ENCODE data around the gene RPRD2. TPM values are rescaled to one million over a fixed set of nuclear protein-coding genes. Genes with fewer than 3 reads are reported as not detected.

RPRD2 gene
- total RNA-seq, 2 experiments from 2014 or later = 28.1 to 28.5 TPM

DNA sequence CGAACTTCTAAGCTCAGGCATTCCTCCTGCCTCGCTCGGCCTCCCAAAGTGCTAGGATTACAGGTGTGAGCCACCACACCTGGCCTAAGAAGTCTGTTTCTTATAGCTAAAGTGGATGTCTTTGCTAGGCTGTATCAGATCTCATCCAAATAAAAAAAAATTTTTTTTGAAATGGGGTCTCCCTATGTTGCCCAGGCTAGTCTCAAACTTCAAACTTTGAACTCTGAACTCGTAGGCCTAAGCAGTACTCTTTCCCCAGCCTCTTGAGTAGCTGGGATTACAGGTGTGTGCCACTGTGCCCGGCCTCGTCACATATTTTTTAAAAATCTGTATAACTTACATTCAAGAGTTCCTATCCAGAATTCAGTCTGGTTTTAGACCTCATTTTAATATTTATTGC, 40.5 kb downstream of the RPRD2 start:
- peaks cover 11% of the 10 kb centered on the region for H3K36me3 Mint-ChIP-seq
- no peak for ATAC-seq
- H3K4me3 Mint-ChIP-seq = no peak overlapping the region
- H3K27ac Mint-ChIP-seq = no peak overlapping the region
- CTCF ChIA-PET = interaction anchor here (0.9 kb wide), 1 partner anchor 10 kb away, joined by 4 read pairs; no protein-coding TSS in a partner anchor
- peaks cover 5% of the 10 kb centered on the region for H3K9me3 Mint-ChIP-seq (ENCODE audit: low read depth)
- no peaks in the 10 kb centered on the region for H3K27me3 Mint-ChIP-seq
- no peak for DNase-seq
- H3K4me1 Mint-ChIP-seq = peaks cover 11% of the 10 kb centered on the region

GRCh38 chr1:150405660-150406059, 41.7 kb downstream of the RPRD2 start:
- H3K9me3 Mint-ChIP-seq (ENCODE audit: low read depth) = no peaks in the 10 kb centered on the region
- no peak overlapping the region for H3K27ac Mint-ChIP-seq
- DNase-seq = no peak
- no peak overlapping the region for H3K4me3 Mint-ChIP-seq
- CTCF ChIA-PET = no interaction called here
- peaks cover 15% of the 10 kb centered on the region for H3K4me1 Mint-ChIP-seq
- peaks cover 4% of the 10 kb centered on the region for H3K36me3 Mint-ChIP-seq
- ATAC-seq = no peak
- H3K27me3 Mint-ChIP-seq = no peaks in the 10 kb centered on the region

DNA sequence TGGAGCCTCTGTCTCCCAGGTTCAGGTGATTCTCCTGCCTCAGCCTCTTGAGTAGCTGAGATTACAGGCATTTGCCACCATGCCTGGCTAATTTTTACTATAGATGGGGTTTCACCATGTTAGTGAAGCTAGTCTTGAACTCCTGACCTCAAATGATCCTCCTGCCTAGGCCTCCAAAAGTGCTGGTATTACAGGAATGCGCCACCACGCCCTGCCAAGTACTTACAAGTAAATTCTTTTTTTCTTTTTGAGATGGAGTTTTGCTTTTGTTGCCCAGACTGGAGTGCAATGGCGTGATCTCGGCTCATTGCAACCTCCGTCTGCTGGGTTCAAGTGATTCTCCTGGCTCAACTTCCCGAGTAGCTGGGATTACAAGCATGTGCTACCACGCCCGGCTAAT, 42.5 kb downstream of the RPRD2 start:
- ATAC-seq = no peak
- H3K9me3 Mint-ChIP-seq (ENCODE audit: low read depth) = no peaks in the 10 kb centered on the region
- H3K36me3 Mint-ChIP-seq = peaks cover 4% of the 10 kb centered on the region
- DNase-seq = no peak
- peaks cover 16% of the 10 kb centered on the region for H3K4me1 Mint-ChIP-seq
- H3K4me3 Mint-ChIP-seq = no peak overlapping the region
- H3K27me3 Mint-ChIP-seq = no peaks in the 10 kb centered on the region
- no peak overlapping the region for H3K27ac Mint-ChIP-seq
- CTCF ChIA-PET = no interaction called here

GRCh38 chr1:150407330-150407729, 43.4 kb downstream of the RPRD2 start:
- no peak overlapping the region for H3K4me3 Mint-ChIP-seq
- peaks cover 4% of the 10 kb centered on the region for H3K36me3 Mint-ChIP-seq
- no peaks in the 10 kb centered on the region for H3K9me3 Mint-ChIP-seq (ENCODE audit: low read depth)
- ATAC-seq = no peak
- no peak for DNase-seq
- H3K4me1 Mint-ChIP-seq = peaks cover 16% of the 10 kb centered on the region
- no peak overlapping the region for H3K27ac Mint-ChIP-seq
- CTCF ChIA-PET = no interaction called here
- H3K27me3 Mint-ChIP-seq = no peaks in the 10 kb centered on the region

DNA sequence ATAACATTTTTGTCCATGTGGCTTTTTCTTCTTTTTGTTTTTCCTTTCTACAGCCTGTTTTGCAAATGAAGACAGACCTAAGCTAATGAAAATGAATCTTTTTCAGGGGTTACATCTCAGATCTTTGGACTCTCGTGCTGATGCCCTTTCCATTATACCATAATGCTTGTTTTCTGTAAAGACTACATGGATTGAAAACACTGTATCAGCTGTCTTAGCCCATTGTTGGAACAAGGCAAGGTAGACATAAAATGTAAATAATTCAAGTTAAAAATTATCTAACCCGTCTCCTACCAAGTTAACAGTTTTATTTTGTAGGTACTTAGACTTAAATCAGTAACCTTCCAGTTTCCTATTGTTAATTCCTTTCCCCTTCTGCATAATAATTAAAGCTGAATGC, 44.9 kb downstream of the RPRD2 start:
- H3K27ac Mint-ChIP-seq = no peak overlapping the region
- DNase-seq (no peak), ATAC-seq (no peak)
- H3K36me3 Mint-ChIP-seq = peaks cover 2% of the 10 kb centered on the region
- no peaks in the 10 kb centered on the region for H3K27me3 Mint-ChIP-seq
- no peaks in the 10 kb centered on the region for H3K9me3 Mint-ChIP-seq (ENCODE audit: low read depth)
- no peak overlapping the region for H3K4me3 Mint-ChIP-seq
- CTCF ChIA-PET = no interaction called here
- H3K4me1 Mint-ChIP-seq = peaks cover 15% of the 10 kb centered on the region

GRCh38 chr1:150409504-150410362, 45.8 kb downstream of the RPRD2 start:
- peaks cover 18% of the 10 kb centered on the region for H3K4me1 Mint-ChIP-seq
- H3K27ac Mint-ChIP-seq = no peak overlapping the region
- H3K9me3 Mint-ChIP-seq (ENCODE audit: low read depth) = no peaks in the 10 kb centered on the region
- no peak for ATAC-seq
- peaks cover 2% of the 10 kb centered on the region for H3K36me3 Mint-ChIP-seq
- CTCF ChIA-PET = no interaction called here
- no peak for DNase-seq
- no peak overlapping the region for H3K4me3 Mint-ChIP-seq
- H3K27me3 Mint-ChIP-seq = no peaks in the 10 kb centered on the region

DNA sequence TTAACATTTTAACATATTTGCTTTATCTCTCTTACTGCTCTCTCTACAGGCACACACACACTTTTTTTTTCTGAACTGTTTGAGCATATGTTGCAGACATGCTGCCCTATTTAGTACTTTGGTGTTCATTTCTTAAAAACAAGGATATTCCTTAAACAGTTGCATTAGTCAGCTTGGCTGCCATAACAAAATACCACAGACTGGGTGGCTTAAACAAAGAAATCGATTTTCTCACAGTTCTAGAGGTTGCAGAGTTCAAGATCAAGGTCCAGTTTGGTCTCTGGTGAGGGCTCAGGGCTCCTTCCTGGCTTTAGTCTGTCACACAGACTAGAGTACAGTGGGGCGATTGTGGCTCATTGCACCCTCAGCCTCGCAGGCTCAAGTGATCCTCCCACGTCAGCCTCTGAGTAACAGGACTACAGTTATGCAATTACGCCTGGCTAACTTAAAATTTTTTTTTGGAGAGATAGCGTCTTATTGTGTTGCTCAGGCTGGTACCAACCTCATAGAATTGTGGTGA, 46.7 kb downstream of the RPRD2 start:
- DNase-seq = no peak
- no peak for ATAC-seq
- Mint-ChIP-seq H3K27me3 (no peaks in the 10 kb centered on the region), H3K4me1 (peaks cover 17% of the 10 kb centered on the region), H3K9me3 (ENCODE audit: low read depth) (no peaks in the 10 kb centered on the region), H3K27ac (no peak overlapping the region), H3K36me3 (peaks cover 2% of the 10 kb centered on the region), H3K4me3 (no peak overlapping the region)
- CTCF ChIA-PET = no interaction called here

DNA sequence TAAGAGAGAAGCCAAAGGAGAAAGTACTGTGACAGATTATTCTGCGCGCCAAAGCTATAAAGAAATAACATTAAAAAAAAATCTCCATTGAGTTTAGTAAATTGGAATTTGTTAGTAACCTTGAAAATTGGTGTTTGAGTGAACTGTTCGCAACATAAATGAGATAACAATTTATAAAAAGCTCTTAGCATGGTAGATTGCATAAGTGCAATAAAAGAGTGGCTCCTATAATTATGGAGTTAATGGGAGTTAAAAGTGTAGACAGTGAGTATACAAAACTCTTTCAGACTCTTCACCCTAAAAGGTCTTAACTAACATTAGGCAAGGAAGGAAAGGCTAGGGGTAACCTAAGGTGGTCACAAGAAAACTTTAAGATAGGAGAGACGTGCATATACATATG, 50.6 kb downstream of the RPRD2 start:
- Mint-ChIP-seq H3K4me1 (peaks cover 32% of the 10 kb centered on the region), H3K4me3 (no peak overlapping the region), H3K27ac (no peak overlapping the region), H3K27me3 (no peaks in the 10 kb centered on the region), H3K9me3 (ENCODE audit: low read depth) (no peaks in the 10 kb centered on the region), H3K36me3 (peaks cover 25% of the 10 kb centered on the region)
- CTCF ChIA-PET = interaction anchor here (0.5 to 1.6 kb wide), 2 partner anchors 10 to 13 kb away, joined by 3 to 4 read pairs; no protein-coding TSS in a partner anchor
- ATAC-seq (no peak), DNase-seq (no peak)

DNA sequence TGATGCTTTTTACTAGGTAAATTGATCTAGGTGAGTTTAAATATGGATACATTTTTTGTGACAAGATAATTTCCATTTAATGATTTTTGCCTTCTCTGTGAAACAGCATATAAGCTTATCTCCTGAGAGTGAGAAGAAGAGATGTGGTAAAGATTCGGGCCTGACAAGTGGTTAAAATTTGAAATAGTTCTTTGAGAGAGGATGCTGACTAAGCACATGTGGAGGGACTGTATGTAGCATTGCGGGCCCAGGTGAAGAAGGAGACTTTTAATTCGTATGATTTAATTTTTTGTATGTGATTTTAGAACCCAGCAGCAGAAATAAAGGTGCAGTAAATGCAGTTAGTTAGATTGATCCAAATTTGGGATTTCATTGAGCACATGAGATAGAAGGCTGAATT, 51.9 kb downstream of the RPRD2 start:
- DNase-seq (no peak), ATAC-seq (no peak)
- Mint-ChIP-seq H3K36me3 (peaks cover 35% of the 10 kb centered on the region), H3K27me3 (no peaks in the 10 kb centered on the region), H3K4me3 (no peak overlapping the region), H3K9me3 (ENCODE audit: low read depth) (no peaks in the 10 kb centered on the region), H3K4me1 (peaks cover 27% of the 10 kb centered on the region), H3K27ac (no peak overlapping the region)
- CTCF ChIA-PET = interaction anchor here (0.6 to 1.6 kb wide), 2 partner anchors 12 to 61 kb away, joined by 3 to 4 read pairs; no protein-coding TSS in a partner anchor

DNA sequence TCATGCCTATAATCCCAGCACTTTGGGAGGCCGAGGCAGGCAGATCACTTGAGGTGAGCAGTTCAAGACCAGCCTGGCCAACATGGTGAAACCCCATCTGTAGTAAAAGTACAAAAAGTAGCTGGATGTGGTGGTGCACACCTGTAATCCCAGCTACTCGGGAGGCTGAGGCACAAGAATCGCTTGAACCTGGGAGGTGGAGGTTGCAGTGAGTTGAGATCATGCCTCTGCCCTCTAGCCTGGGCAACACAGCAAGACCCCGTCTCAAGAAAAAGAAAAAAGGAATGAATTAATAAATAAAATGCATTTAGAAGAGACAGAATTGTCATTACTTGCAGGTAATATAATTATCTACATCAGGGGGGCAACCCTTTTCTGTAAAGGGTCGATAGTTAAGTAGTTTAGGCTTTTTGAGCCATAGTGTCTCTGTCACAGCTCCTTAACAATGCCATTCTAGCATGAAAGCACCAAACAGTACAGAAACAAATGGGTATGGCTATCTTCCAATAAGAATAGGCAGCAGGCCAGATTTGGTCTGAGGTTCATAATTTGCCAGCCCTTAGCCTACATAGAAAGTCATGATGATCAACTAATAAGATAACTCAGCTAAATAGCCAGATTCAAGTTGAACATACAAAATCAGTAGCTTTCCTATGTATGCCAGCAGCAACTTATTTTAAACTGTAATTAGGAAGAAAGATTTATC, 56.8 kb downstream of the RPRD2 start:
- CTCF ChIA-PET = no interaction called here
- Mint-ChIP-seq H3K27ac (no peak overlapping the region), H3K9me3 (ENCODE audit: low read depth) (no peaks in the 10 kb centered on the region)

GRCh38 chr1:150422541-150422940, 58.6 kb downstream of the RPRD2 start:
- Mint-ChIP-seq H3K4me3 (no peak overlapping the region), H3K27ac (no peak overlapping the region), H3K27me3 (no peaks in the 10 kb centered on the region), H3K9me3 (ENCODE audit: low read depth) (no peaks in the 10 kb centered on the region), H3K36me3 (peaks cover 29% of the 10 kb centered on the region), H3K4me1 (peaks cover 9% of the 10 kb centered on the region)
- DNase-seq (no peak), ATAC-seq (no peak)
- CTCF ChIA-PET = no interaction called here

More for the DNA sequence above, 56.8 kb downstream of the RPRD2 start:
- no peaks in the 10 kb centered on the region for H3K27me3 Mint-ChIP-seq
- peaks cover 35% of the 10 kb centered on the region for H3K36me3 Mint-ChIP-seq
- H3K4me3 Mint-ChIP-seq = no peak overlapping the region
- no peak for DNase-seq
- ATAC-seq = no peak
- peaks cover 20% of the 10 kb centered on the region for H3K4me1 Mint-ChIP-seq

GRCh38 chr1:150429805-150430204, 65.9 kb downstream of the RPRD2 start:
- no peak for DNase-seq
- H3K4me3 Mint-ChIP-seq = no peak overlapping the region
- ATAC-seq = peak; percentile 47
- no peaks in the 10 kb centered on the region for H3K27me3 Mint-ChIP-seq
- H3K4me1 Mint-ChIP-seq = peaks cover 17% of the 10 kb centered on the region
- CTCF ChIA-PET = interaction anchor here (2.1 kb wide), 1 partner anchor 103 kb away, joined by 7 read pairs; no protein-coding TSS in a partner anchor
- no peaks in the 10 kb centered on the region for H3K9me3 Mint-ChIP-seq (ENCODE audit: low read depth)
- no peak overlapping the region for H3K27ac Mint-ChIP-seq
- H3K36me3 Mint-ChIP-seq = peaks cover 11% of the 10 kb centered on the region

DNA sequence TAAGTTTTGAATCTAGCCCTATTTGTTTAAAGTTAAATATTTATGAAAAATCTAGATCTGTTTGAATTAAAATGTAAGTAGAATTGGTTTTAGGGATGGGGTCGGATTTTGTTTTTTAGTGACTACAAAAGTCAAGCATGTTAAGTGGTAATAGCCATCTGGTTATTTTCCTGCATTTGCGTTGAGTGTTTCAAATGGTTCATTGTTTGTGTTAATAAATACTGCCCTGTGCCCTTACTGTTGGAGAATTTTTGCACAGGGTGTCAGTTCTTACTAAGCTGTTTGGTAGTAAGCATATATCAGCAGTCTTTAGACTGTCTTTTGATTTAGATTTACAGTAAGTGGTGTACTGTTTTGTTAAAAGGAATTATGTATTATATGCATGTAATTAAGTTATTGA, 77.2 kb downstream of the RPRD2 start:
- H3K4me1 Mint-ChIP-seq = peaks cover 11% of the 10 kb centered on the region
- CTCF ChIA-PET = interaction anchor here (1.1 kb wide), 2 partner anchors 92 to 185 kb away, joined by 3 to 4 read pairs; no protein-coding TSS in a partner anchor
- no peak overlapping the region for H3K27ac Mint-ChIP-seq
- ATAC-seq (no peak), DNase-seq (no peak)
- H3K9me3 Mint-ChIP-seq (ENCODE audit: low read depth) = no peaks in the 10 kb centered on the region
- no peaks in the 10 kb centered on the region for H3K27me3 Mint-ChIP-seq
- peaks cover 17% of the 10 kb centered on the region for H3K36me3 Mint-ChIP-seq
- no peak overlapping the region for H3K4me3 Mint-ChIP-seq

Measured in activated CD8-positive, alpha-beta memory T cell treated with anti-CD3 and anti-CD28 coated beads, Interleukin-2, amount 10 ng/mL, durations not matched to agents 7 days and 5 days (primary cell).